GM23338 (cell line): ENCODE data around the gene DYRK1A. TPM values are rescaled to one million over a fixed set of nuclear protein-coding genes. Genes with fewer than 3 reads are reported as not detected.

Experiments
- ATAC-seq: fragments of 200-7000 bp; cut with Tn5 transposase; 3 replicates; pipeline ENCODE4 v1.9.1; 2020
- DNase-seq: peaks from one replicate; pipeline ENCODE4 v3.0.0-alpha.2; 2015; ENCODE audit warnings: low spot score
- H2AFZ ChIP-seq: fragments of 200-600 bp; sonication (generic); 2 replicates; pipeline ENCODE4 v1.8.0; 2016; ENCODE audit warnings: antibody characterized with exemption, mild to moderate bottlenecking, moderate library complexity
- H3F3A ChIP-seq: fragments of 200-600 bp; sonication (generic); replicated peaks from 2 replicates; pipeline ENCODE4 v1.8.0; 2017; ENCODE audit warnings: antibody characterized with exemption, mixed run types, low read depth
- H3K27ac ChIP-seq: fragments of 200-600 bp; sonication (generic); 2 replicates; pipeline ENCODE4 v1.6.1; 2016; ENCODE audit warnings: low read depth
- H3K27me3 ChIP-seq: fragments of 200-600 bp; sonication (generic); 2 replicates; pipeline ENCODE4 v1.8.0; 2016; ENCODE audit warnings: mild to moderate bottlenecking, mixed run types, moderate library complexity; ENCODE audit not compliant: insufficient read depth
- H3K36me3 ChIP-seq: fragments of 200-600 bp; sonication (generic); 2 replicates; pipeline ENCODE4 v1.8.0; 2016; ENCODE audit warnings: mild to moderate bottlenecking; ENCODE audit not compliant: insufficient read depth
- H3K4me1 ChIP-seq: fragments of 200-600 bp; sonication (generic); 2 replicates; pipeline ENCODE4 v1.8.0; 2016; ENCODE audit warnings: mild to moderate bottlenecking, moderate library complexity; ENCODE audit not compliant: insufficient read depth
- H3K4me2 ChIP-seq: fragments of 200-600 bp; sonication (generic); 2 replicates; pipeline ENCODE4 v1.7.1; 2017; ENCODE audit warnings: mixed run types
- H3K4me3 ChIP-seq: fragments of 200-600 bp; sonication (generic); 2 replicates; pipeline ENCODE4 v1.6.1; 2016; ENCODE audit warnings: mixed run types
- H3K79me2 ChIP-seq: fragments of 200-600 bp; sonication (generic); replicated peaks from 2 replicates; pipeline ENCODE4 v1.8.0; 2017; ENCODE audit warnings: mild to moderate bottlenecking; ENCODE audit not compliant: insufficient read depth
- H3K9me2 ChIP-seq: fragments of 200-600 bp; sonication (generic); 2 replicates; pipeline ENCODE4 v1.8.0; 2017; ENCODE audit not compliant: insufficient read depth
- H4K20me1 ChIP-seq: fragments of 200-600 bp; sonication (generic); replicated peaks from 2 replicates; pipeline ENCODE4 v1.8.0; 2017; ENCODE audit warnings: mild to moderate bottlenecking; ENCODE audit not compliant: insufficient read depth
- H3K27ac Mint-ChIP-seq: 2 replicates; pipeline ENCODE4 v1.8.0; 2020; ENCODE audit warnings: inconsistent platforms, mild to moderate bottlenecking, moderate library complexity, mixed read lengths
- H3K27me3 Mint-ChIP-seq: 3 replicates; pipeline ENCODE4 v1.8.0; 2022; ENCODE audit warnings: low read depth, mild to moderate bottlenecking, moderate library complexity, mixed read lengths, inconsistent platforms; ENCODE audit not compliant: insufficient read depth, poor library complexity
- H3K36me3 Mint-ChIP-seq: 3 replicates; pipeline ENCODE4 v1.8.0; 2021; ENCODE audit warnings: low read depth, mild to moderate bottlenecking, inconsistent platforms, moderate library complexity, mixed read lengths
- H3K4me1 Mint-ChIP-seq: 3 replicates; pipeline ENCODE4 v1.8.0; 2020; ENCODE audit warnings: mild to moderate bottlenecking, inconsistent platforms, mixed read lengths
- H3K4me3 Mint-ChIP-seq: 3 replicates; pipeline ENCODE4 v1.8.0; 2021; ENCODE audit warnings: moderate library complexity, mild to moderate bottlenecking, inconsistent platforms, mixed read lengths
- H3K9me3 Mint-ChIP-seq: 3 replicates; pipeline ENCODE4 v1.8.0; 2020; ENCODE audit warnings: moderate library complexity, mild to moderate bottlenecking, inconsistent platforms, mixed read lengths
- CREB1 ChIP-seq: fragments of 250-450 bp; sonication (Bioruptor Pico); IDR thresholded peaks from 2 replicates; pipeline ENCODE4 v1.5.0; 2020; ENCODE audit warnings: low read depth, mild to moderate bottlenecking, moderate library complexity
- CTCF ChIP-seq, 2 experiments: fragments of 200-600 bp in 1 of 2; sonication (generic) in 1 of 2; conservative IDR thresholded peaks; 2 replicates each; pipeline versions ENCODE4 v1.5.1 to v1.6.1; 2016 to 2017; ENCODE audit warnings: antibody characterized with exemption in 2 of 2, low read depth in 2 of 2, mild to moderate bottlenecking in 2 of 2, moderate library complexity in 1 of 2
- EZH2 ChIP-seq: fragments of 200-600 bp; sonication (generic); IDR thresholded peaks from one replicate; pipeline ENCODE4 v1.8.0; 2017; ENCODE audit warnings: antibody characterized with exemption, mild to moderate bottlenecking, low read depth; ENCODE audit not compliant: unreplicated experiment
- EZH2phosphoT487 ChIP-seq: fragments of 200-600 bp; sonication (generic); IDR thresholded peaks from one replicate; pipeline ENCODE4 v1.8.1; 2018; ENCODE audit warnings: antibody characterized with exemption; ENCODE audit not compliant: unreplicated experiment
- JUNB ChIP-seq: IDR thresholded peaks from one replicate; pipeline ENCODE4 v1.6.1; 2016; ENCODE audit warnings: antibody characterized with exemption; ENCODE audit not compliant: unreplicated experiment
- NANOG ChIP-seq: IDR thresholded peaks from 2 replicates; pipeline ENCODE4 v1.6.1; 2016; ENCODE audit warnings: antibody characterized with exemption, borderline replicate concordance
- POLR2AphosphoS5 ChIP-seq: IDR thresholded peaks from 2 replicates; pipeline ENCODE4 v1.6.1; 2016; ENCODE audit warnings: antibody characterized with exemption, low read depth
- STAT1 ChIP-seq: IDR thresholded peaks from one replicate; pipeline ENCODE4 v1.6.1; 2016; ENCODE audit warnings: antibody characterized with exemption; ENCODE audit not compliant: unreplicated experiment
- ZNF114 ChIP-seq: fragments of 250-450 bp; sonication (Bioruptor Pico); IDR thresholded peaks from 2 replicates; pipeline ENCODE4 v1.5.0; 2020; ENCODE audit warnings: mild to moderate bottlenecking, moderate library complexity
- ZNF331 ChIP-seq: fragments of 250-450 bp; sonication (Bioruptor Pico); IDR thresholded peaks from 2 replicates; pipeline ENCODE4 v1.5.0; 2020; ENCODE audit warnings: low read depth, mild to moderate bottlenecking, moderate library complexity
- ZNF462 ChIP-seq: fragments of 250-450 bp; sonication (Bioruptor Pico); IDR thresholded peaks from 2 replicates; pipeline ENCODE4 v1.5.0; 2020; ENCODE audit warnings: mild to moderate bottlenecking, moderate library complexity
- polyA plus RNA-seq: library from polyadenylated mRNA; unstranded; fragments of >200 nt; fragmentation: Nextera tagmentation; extraction: Ambion mirVana; gene quantifications from 2 replicates; pipeline ENCODE4 v1.2.1, GENCODE V29; 2016
- total RNA-seq: library from RNA; depleted of rRNA; stranded (reverse); fragments of >200 nt; shearing (Covaris generic); gene quantifications from 2 replicates; pipeline ENCODE4 v1.2.3, GENCODE V29; 2014
- TF ChIP-seq, protein P1 (sequence below): IDR thresholded peaks from 2 replicates; pipeline ENCODE4 v1.6.1; 2016; ENCODE audit warnings: antibody characterized with exemption
- TF ChIP-seq, protein P2 (sequence below): IDR thresholded peaks from one replicate; pipeline ENCODE4 v1.6.1; 2018; ENCODE audit warnings: antibody characterized with exemption; ENCODE audit not compliant: unreplicated experiment

Gene DYRK1A
- total and polyA plus RNA-seq, 2 experiments from 2014 or later, result 10.3 to 84.7 TPM

- peaks cover 78% of the 10 kb centered on the region for H4K20me1 ChIP-seq
- peak overlapping the region; percentile 53 for H3K27ac Mint-ChIP-seq
- H3K79me2 ChIP-seq, result peaks cover 100% of the 10 kb centered on the region
Measured at GRCh38 chr21:37408464-37409193, 42.1 kb downstream of the DYRK1A start.

More at GRCh38 chr21:37408464-37409193, 42.1 kb downstream of the DYRK1A start:
- Histone ChIP-seq H3F3A (no peaks in the 10 kb centered on the region), H3K9me2 (no peaks in the 10 kb centered on the region), H3K4me2 (no peak overlapping the region), H3K4me1 (peaks cover 50% of the 10 kb centered on the region), H3K27me3 (no peaks in the 10 kb centered on the region), H3K27ac (peak overlapping the region; percentile 26), H3K36me3 (no peaks in the 10 kb centered on the region), H2AFZ (no peak overlapping the region), H3K4me3 (no peak overlapping the region)
- peaks cover 53% of the 10 kb centered on the region for H3K4me1 Mint-ChIP-seq
- no peak for ATAC-seq
- no peak for DNase-seq
- TF ChIP-seq ZNF331 (CRISPR knock-in tag), result no peak
- TF ChIP-seq EZH2, result no peak
- TF ChIP-seq, protein P1, sequence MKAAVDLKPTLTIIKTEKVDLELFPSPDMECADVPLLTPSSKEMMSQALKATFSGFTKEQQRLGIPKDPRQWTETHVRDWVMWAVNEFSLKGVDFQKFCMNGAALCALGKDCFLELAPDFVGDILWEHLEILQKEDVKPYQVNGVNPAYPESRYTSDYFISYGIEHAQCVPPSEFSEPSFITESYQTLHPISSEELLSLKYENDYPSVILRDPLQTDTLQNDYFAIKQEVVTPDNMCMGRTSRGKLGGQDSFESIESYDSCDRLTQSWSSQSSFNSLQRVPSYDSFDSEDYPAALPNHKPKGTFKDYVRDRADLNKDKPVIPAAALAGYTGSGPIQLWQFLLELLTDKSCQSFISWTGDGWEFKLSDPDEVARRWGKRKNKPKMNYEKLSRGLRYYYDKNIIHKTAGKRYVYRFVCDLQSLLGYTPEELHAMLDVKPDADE, result no peak
- no peak for TF ChIP-seq POLR2AphosphoS5
- no peak for TF ChIP-seq ZNF114 (CRISPR knock-in tag)
- TF ChIP-seq, protein P2, sequence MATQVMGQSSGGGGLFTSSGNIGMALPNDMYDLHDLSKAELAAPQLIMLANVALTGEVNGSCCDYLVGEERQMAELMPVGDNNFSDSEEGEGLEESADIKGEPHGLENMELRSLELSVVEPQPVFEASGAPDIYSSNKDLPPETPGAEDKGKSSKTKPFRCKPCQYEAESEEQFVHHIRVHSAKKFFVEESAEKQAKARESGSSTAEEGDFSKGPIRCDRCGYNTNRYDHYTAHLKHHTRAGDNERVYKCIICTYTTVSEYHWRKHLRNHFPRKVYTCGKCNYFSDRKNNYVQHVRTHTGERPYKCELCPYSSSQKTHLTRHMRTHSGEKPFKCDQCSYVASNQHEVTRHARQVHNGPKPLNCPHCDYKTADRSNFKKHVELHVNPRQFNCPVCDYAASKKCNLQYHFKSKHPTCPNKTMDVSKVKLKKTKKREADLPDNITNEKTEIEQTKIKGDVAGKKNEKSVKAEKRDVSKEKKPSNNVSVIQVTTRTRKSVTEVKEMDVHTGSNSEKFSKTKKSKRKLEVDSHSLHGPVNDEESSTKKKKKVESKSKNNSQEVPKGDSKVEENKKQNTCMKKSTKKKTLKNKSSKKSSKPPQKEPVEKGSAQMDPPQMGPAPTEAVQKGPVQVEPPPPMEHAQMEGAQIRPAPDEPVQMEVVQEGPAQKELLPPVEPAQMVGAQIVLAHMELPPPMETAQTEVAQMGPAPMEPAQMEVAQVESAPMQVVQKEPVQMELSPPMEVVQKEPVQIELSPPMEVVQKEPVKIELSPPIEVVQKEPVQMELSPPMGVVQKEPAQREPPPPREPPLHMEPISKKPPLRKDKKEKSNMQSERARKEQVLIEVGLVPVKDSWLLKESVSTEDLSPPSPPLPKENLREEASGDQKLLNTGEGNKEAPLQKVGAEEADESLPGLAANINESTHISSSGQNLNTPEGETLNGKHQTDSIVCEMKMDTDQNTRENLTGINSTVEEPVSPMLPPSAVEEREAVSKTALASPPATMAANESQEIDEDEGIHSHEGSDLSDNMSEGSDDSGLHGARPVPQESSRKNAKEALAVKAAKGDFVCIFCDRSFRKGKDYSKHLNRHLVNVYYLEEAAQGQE, result no peak
- no peak for TF ChIP-seq CTCF (conservative IDR thresholded peaks at IDR 0.05; ENCODE audit: low read depth in 2 of 2)
- TF ChIP-seq STAT1, result no peak
- no peak for TF ChIP-seq JUNB
- TF ChIP-seq ZNF462 (CRISPR knock-in tag), result no peak
- TF ChIP-seq EZH2phosphoT487, result no peak
- TF ChIP-seq CREB1 (CRISPR knock-in tag), result no peak
- TF ChIP-seq NANOG, result no peak
- peaks cover 3% of the 10 kb centered on the region for H3K27me3 Mint-ChIP-seq
- H3K4me3 Mint-ChIP-seq, result no peak overlapping the region
- peaks cover 3% of the 10 kb centered on the region; the same call in 1 of the 3 replicates for H3K36me3 Mint-ChIP-seq
- no peaks in the 10 kb centered on the region for H3K9me3 Mint-ChIP-seq
